Gastroesophageal sphincter (tissue), 3 donors: ENCODE results near the gene SPINK2.

Experiments
- EP300 ChIP-seq: sonication (generic); formaldehyde crosslinking; IDR thresholded peaks from one replicate; pipeline ENCODE4 v1.6.1; 2017; ENCODE audit warnings: antibody characterized with exemption, mild to moderate bottlenecking
- POLR2A ChIP-seq, 2 donors: fragments of 450-650 bp; IDR thresholded peaks; one replicate each; pipeline ENCODE4 v1.6.1; 2017; ENCODE audit warnings: antibody characterized with exemption in 2 of 2, mild to moderate bottlenecking in 2 of 2, moderate library complexity in 1 of 2
- POLR2AphosphoS5 ChIP-seq: sonication (generic); formaldehyde crosslinking; IDR thresholded peaks from one replicate; pipeline ENCODE4 v1.6.1; 2017; ENCODE audit warnings: antibody characterized with exemption
- TF ChIP-seq, protein P1 (sequence below), 4 experiments: fragments of 200-600 bp in 2 of 4; fragments of 450-650 bp in 2 of 4; sonication (generic) in 1 of 4; IDR thresholded peaks; one replicate each; pipeline ENCODE4 v1.5.1; 2017 to 2019; ENCODE audit warnings: antibody characterized with exemption in 4 of 4, mild to moderate bottlenecking in 2 of 4, moderate library complexity in 2 of 4

GRCh38 chr4:56790691-56791091, 30.8 kb downstream of the SPINK2 start:
- TF ChIP-seq, protein P1, sequence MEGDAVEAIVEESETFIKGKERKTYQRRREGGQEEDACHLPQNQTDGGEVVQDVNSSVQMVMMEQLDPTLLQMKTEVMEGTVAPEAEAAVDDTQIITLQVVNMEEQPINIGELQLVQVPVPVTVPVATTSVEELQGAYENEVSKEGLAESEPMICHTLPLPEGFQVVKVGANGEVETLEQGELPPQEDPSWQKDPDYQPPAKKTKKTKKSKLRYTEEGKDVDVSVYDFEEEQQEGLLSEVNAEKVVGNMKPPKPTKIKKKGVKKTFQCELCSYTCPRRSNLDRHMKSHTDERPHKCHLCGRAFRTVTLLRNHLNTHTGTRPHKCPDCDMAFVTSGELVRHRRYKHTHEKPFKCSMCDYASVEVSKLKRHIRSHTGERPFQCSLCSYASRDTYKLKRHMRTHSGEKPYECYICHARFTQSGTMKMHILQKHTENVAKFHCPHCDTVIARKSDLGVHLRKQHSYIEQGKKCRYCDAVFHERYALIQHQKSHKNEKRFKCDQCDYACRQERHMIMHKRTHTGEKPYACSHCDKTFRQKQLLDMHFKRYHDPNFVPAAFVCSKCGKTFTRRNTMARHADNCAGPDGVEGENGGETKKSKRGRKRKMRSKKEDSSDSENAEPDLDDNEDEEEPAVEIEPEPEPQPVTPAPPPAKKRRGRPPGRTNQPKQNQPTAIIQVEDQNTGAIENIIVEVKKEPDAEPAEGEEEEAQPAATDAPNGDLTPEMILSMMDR (IDR thresholded peaks at IDR 0.05): no peak
- TF ChIP-seq POLR2A (IDR thresholded peaks at IDR 0.05) (no peak), POLR2AphosphoS5 (no peak), EP300 (no peak)
